Common myeloid progenitor, CD34-positive (primary cell): ENCODE data around the gene CDC42BPB.

ENCODE experiments used
- CTCF ChIA-PET: fragments of 350-600 bp; sonication (Branson Sonifier 250); formaldehyde crosslinking; loops from one replicate; lab custom pipeline; 2021; ENCODE audit warnings: antibody characterized with exemption; lab: Charles Lee
- POLR2A ChIA-PET: fragments of 350-600 bp; sonication (Branson Sonifier 250); formaldehyde crosslinking; loops from one replicate; lab custom pipeline; 2021; ENCODE audit warnings: antibody characterized with exemption; lab: Charles Lee
- DNase-seq, 3 donors: peaks; one replicate each; pipeline versions ENCODE4 v3.0.0 to v3.0.0-alpha.2; 2013
- H3K27ac ChIP-seq, 2 experiments: 1 replicate in 1 of 2; 2 replicates in 1 of 2; pipeline ENCODE4 v1.7.0; 2013; ENCODE audit warnings: inconsistent platforms in 2 of 2, low read length in 2 of 2, mild to moderate bottlenecking in 2 of 2, low read depth in 1 of 2, moderate library complexity in 1 of 2; ENCODE audit not compliant: severe bottlenecking in 2 of 2, insufficient read depth in 1 of 2, poor library complexity in 1 of 2
- H3K27me3 ChIP-seq, 5 experiments: replicated peaks in 2 of 5; 1 replicate in 3 of 5; 2 replicates in 2 of 5; pipeline versions ENCODE4 v1.6.1 to v1.7.0; 2013; ENCODE audit warnings: low read length in 4 of 5, mild to moderate bottlenecking in 2 of 5, moderate library complexity in 2 of 5, inconsistent platforms in 1 of 5; ENCODE audit not compliant: insufficient read depth in 5 of 5, control insufficient read depth in 4 of 5
- H3K36me3 ChIP-seq, 4 experiments: 1 replicate in 2 of 4; 2 replicates in 2 of 4; pipeline versions ENCODE4 v1.6.1 to v1.7.0; 2013; ENCODE audit warnings: low read length in 3 of 4, control low read depth in 1 of 4, mild to moderate bottlenecking in 1 of 4; ENCODE audit not compliant: control insufficient read depth in 4 of 4, insufficient read depth in 4 of 4
- H3K4me1 ChIP-seq, 4 experiments: 1 replicate in 3 of 4; 2 replicates in 1 of 4; pipeline versions ENCODE4 v1.6.1 to v1.7.1; 2013; ENCODE audit warnings: low read length in 3 of 4, mild to moderate bottlenecking in 3 of 4, control low read depth in 1 of 4, inconsistent platforms in 1 of 4, moderate library complexity in 1 of 4; ENCODE audit not compliant: control insufficient read depth in 4 of 4, insufficient read depth in 4 of 4; ENCODE audit errors: control extremely low read depth in 1 of 4
- H3K4me3 ChIP-seq, 7 experiments: 1 replicate in 4 of 7; 2 replicates in 3 of 7; pipeline versions ENCODE4 v1.5.1 to v1.7.0; 2013; ENCODE audit warnings: mild to moderate bottlenecking in 7 of 7, low read length in 6 of 7, moderate library complexity in 6 of 7, inconsistent platforms in 2 of 7, low read depth in 2 of 7, control low read depth in 1 of 7; ENCODE audit not compliant: insufficient read depth in 4 of 7, control insufficient read depth in 1 of 7; ENCODE audit errors: extremely low read depth in 1 of 7
- H3K9me3 ChIP-seq, 5 experiments: 1 replicate in 4 of 5; 2 replicates in 1 of 5; pipeline versions ENCODE4 v1.6.1 to v1.7.1; 2013; ENCODE audit warnings: low read length in 4 of 5, mild to moderate bottlenecking in 2 of 5, inconsistent platforms in 1 of 5, low read depth in 1 of 5, moderate library complexity in 1 of 5; ENCODE audit not compliant: control insufficient read depth in 4 of 5, insufficient read depth in 2 of 5; ENCODE audit errors: control extremely low read depth in 1 of 5
- WGBS: methylation state at CpG from one replicate; pipeline ENCODE4 v1.1.5; 2013; ENCODE audit not compliant: insufficient coverage; 5-methylcytosine and 5-hydroxymethylcytosine counted together

CDC42BPB gene

GRCh38 chr14:102933618-102934231 is 123.6 kb downstream of the CDC42BPB start:
- CTCF ChIA-PET, result no interaction called here
- H3K4me1 ChIP-seq, result peaks cover 0 to 14% (median 12%) of the 10 kb centered on the region in 4 experiments
- H3K27me3 ChIP-seq, result peaks cover 0 to 33% (median 16%) of the 10 kb centered on the region in 5 experiments
- no peak overlapping the region for H3K4me3 ChIP-seq
- H3K36me3 ChIP-seq, result peaks cover 0 to 6% (median 3%) of the 10 kb centered on the region in 4 experiments
- 96% methylated on average over 19 of the region's 20 CpGs for WGBS
- no peak overlapping the region for H3K27ac ChIP-seq
- POLR2A ChIA-PET, result no interaction called here
- H3K9me3 ChIP-seq, result no peaks in the 10 kb centered on the region
- DNase-seq, result no peak

DNA sequence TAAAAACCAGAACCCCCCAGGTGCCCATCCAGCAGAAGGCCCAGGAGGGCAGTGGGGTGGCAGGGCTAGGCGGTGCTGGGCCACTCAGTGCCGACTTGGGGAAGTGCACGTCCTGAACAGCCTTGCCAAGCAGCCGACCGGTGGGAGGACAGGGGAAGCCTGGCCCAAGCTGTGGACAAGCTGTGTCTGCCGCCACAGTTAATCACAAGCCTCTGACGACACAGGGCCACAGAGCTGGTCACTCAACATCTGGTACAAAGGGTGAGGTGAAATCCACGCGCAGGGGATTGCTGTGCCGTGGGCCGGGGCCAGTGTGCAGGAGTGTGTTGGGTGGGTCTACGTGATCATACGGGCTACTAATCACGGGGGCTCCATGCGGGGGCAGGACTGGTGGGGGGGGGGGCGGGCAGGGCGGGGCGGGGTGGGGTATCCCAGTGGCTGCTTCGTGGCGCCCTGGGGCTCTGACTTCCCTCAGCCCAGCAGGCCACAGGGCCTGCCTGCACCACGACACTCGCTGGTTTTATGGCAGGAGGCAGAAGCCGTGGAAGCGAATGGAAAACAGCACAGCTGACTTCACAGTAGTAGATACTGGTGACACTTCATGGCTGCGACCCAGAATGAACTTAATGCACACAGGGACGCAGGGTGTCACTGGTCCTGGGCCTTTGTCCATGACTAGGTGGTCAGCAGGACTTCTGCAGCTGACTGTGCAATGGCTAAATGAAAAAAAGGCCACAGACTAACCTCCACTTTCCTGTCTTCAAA is 124.7 kb downstream of the CDC42BPB start:
- H3K36me3 ChIP-seq, result peaks cover 0 to 6% (median 3%) of the 10 kb centered on the region in 4 experiments
- CTCF ChIA-PET, result interaction anchor here (0.6 kb wide), 1 partner anchor 92 kb away, joined by 3 read pairs; no protein-coding TSS in a partner anchor
- H3K27me3 ChIP-seq, result peaks cover 0 to 36% (median 17%) of the 10 kb centered on the region in 5 experiments
- 92% methylated on average over 15 of the region's 26 CpGs for WGBS
- H3K4me1 ChIP-seq, result peaks cover 0 to 25% (median 22%) of the 10 kb centered on the region in 4 experiments
- POLR2A ChIA-PET, result no interaction called here
- H3K27ac ChIP-seq, result no peak overlapping the region
- H3K4me3 ChIP-seq, result no peak overlapping the region
- DNase-seq, result no peak
- no peaks in the 10 kb centered on the region for H3K9me3 ChIP-seq

DNA sequence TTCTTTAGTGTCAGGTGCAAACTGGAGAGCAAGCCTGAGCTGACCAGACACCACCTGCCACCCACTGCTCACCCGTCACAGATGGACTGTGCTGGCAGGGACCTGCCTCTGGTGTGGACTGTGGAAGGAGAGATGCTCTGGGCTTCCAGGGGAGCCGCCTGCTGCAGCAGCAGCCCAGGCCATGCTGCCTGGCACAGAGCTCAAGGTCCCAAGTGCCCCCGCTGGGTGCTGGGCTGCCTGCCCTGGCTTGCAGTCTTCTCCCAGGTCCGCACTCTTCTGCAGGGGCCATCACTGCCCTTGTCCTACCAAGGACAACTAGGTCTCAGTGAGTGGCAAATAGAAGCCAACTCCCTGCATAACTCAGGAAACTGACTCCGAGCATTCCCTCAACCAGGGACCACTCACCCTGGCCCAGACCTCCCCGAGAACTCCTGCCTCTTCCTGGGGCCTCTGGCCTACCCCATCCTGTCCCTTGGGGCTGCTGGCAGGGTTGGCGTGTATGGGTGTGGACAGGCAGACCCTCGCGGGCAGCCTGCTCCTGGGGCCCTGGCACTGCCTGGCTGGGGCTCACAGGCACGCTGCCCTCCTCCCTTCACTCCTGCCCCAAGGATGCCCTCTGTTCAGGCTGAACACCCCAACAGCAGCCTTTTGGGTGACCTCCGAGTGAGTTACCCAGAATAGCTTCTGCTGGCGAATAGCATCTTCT is 125.6 kb downstream of the CDC42BPB start:
- Histone ChIP-seq H3K9me3 (no peaks in the 10 kb centered on the region), H3K27me3 (peaks cover 0 to 44% (median 22%) of the 10 kb centered on the region in 5 experiments), H3K4me3 (no peak overlapping the region), H3K27ac (no peak overlapping the region), H3K36me3 (peaks cover 0 to 2% (median 1%) of the 10 kb centered on the region in 4 experiments), H3K4me1 (peaks cover 0 to 29% (median 25%) of the 10 kb centered on the region in 4 experiments)
- ChIA-PET POLR2A (no interaction called here), CTCF (interaction anchor here (0.6 to 1.6 kb wide), 4 partner anchors 11 to 237 kb away, joined by 3 to 6 read pairs (median 3); no protein-coding TSS in a partner anchor)
- WGBS, result over 99% methylated on average over 11 of the region's 12 CpGs
- no peak for DNase-seq

- no peak for DNase-seq
- 92% methylated on average over 32 of the region's 34 CpGs for WGBS
- peaks cover 0 to 2% (median 1%) of the 10 kb centered on the region in 4 experiments for H3K36me3 ChIP-seq
- H3K4me3 ChIP-seq, result no peak overlapping the region
- POLR2A ChIA-PET, result interaction anchor here (0.6 kb wide), 1 partner anchor 72 kb away, joined by 3 read pairs; no protein-coding TSS in a partner anchor
- CTCF ChIA-PET, result interaction anchor here (0.7 to 1.6 kb wide), 3 partner anchors 11 to 237 kb away, joined by 3 to 6 read pairs (median 3); no protein-coding TSS in a partner anchor
- no peaks in the 10 kb centered on the region for H3K9me3 ChIP-seq
- peaks cover 0 to 29% (median 25%) of the 10 kb centered on the region in 4 experiments for H3K4me1 ChIP-seq
- peaks cover 0 to 52% (median 24%) of the 10 kb centered on the region in 5 experiments for H3K27me3 ChIP-seq
- H3K27ac ChIP-seq, result no peak overlapping the region
Observed at GRCh38 chr14:102930753-102931579, 126.4 kb downstream of the CDC42BPB start.

GRCh38 chr14:102930138-102930752 is 127.1 kb downstream of the CDC42BPB start:
- peak overlapping the region in 4 of 7 experiments; percentile 19 to 69 (median 30) for H3K4me3 ChIP-seq
- peaks cover 0 to 59% (median 26%) of the 10 kb centered on the region in 5 experiments for H3K27me3 ChIP-seq
- no peaks in the 10 kb centered on the region for H3K9me3 ChIP-seq
- whole genome bisulfite sequencing, result 13% methylated on average over 54 of the region's 74 CpGs
- H3K27ac ChIP-seq, result no peak overlapping the region
- CTCF ChIA-PET, result interaction anchor here (1.6 kb wide), 1 partner anchor 236 kb away, joined by 6 read pairs; no protein-coding TSS in a partner anchor
- DNase-seq, result peak in 2 of 3 donors; percentile 28 to 45
- peaks cover 0 to 29% (median 25%) of the 10 kb centered on the region in 4 experiments for H3K4me1 ChIP-seq
- H3K36me3 ChIP-seq, result peaks cover 0 to 2% (median 1%) of the 10 kb centered on the region in 4 experiments
- POLR2A ChIA-PET, result interaction anchor here (0.6 kb wide), 1 partner anchor 72 kb away, joined by 3 read pairs; no protein-coding TSS in a partner anchor
